MM.1S (cell line): ENCODE data around the gene STAMBP.

Experiments
- EZH2 ChIP-seq: fragments of 300-600 bp; sonication (generic); optimal IDR thresholded peaks from 2 replicates; pipeline ENCODE3; 2017; ENCODE audit warnings: low read depth, mild to moderate bottlenecking, antibody characterized with exemption, low read length, mixed read lengths
- EZH2phosphoT487 ChIP-seq: fragments of 300-600 bp; sonication (generic); IDR thresholded peaks from 2 replicates; pipeline ENCODE4 v1.6.1; 2018; ENCODE audit warnings: antibody characterized with exemption, low read length
- TF ChIP-seq, protein P1 (sequence below): fragments of 300-600 bp; sonication (generic); IDR thresholded peaks from 2 replicates; pipeline ENCODE4 v1.5.1; 2016; ENCODE audit warnings: antibody characterized with exemption, low read length, mixed read lengths

DNA sequence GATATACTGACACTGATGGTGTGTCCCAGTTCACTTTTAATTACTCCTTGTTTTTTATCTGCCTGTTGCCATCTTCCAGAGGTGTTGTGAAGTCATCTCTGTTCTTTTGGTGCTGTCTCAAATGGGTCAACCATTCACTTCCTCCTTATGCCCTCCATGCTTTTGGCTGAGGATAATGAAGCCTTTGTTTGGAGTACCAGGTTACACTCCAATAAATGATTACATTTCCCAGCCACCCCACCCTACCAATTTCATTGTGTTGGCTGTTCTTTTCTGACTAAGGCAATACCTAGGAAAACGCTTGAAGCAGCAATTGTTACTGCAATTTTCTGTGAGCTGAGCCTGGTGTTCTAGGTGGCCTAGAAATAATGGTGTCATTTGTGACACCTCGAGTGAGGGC, 34.2 kb downstream of the STAMBP start:
- TF ChIP-seq, protein P1, sequence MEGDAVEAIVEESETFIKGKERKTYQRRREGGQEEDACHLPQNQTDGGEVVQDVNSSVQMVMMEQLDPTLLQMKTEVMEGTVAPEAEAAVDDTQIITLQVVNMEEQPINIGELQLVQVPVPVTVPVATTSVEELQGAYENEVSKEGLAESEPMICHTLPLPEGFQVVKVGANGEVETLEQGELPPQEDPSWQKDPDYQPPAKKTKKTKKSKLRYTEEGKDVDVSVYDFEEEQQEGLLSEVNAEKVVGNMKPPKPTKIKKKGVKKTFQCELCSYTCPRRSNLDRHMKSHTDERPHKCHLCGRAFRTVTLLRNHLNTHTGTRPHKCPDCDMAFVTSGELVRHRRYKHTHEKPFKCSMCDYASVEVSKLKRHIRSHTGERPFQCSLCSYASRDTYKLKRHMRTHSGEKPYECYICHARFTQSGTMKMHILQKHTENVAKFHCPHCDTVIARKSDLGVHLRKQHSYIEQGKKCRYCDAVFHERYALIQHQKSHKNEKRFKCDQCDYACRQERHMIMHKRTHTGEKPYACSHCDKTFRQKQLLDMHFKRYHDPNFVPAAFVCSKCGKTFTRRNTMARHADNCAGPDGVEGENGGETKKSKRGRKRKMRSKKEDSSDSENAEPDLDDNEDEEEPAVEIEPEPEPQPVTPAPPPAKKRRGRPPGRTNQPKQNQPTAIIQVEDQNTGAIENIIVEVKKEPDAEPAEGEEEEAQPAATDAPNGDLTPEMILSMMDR, result no peak
- no peak for TF ChIP-seq EZH2
- TF ChIP-seq EZH2phosphoT487, result no peak
